SK-N-MC (cell line): ENCODE results near the gene CACNA2D4.

Experiments used
- EZH2 ChIP-seq: fragments of 200-600 bp; sonication (generic); IDR thresholded peaks from one replicate; pipeline ENCODE4 v1.6.1; 2017; ENCODE audit warnings: antibody characterized with exemption
- FOXP2 ChIP-seq: optimal IDR thresholded peaks from 2 replicates; pipeline ENCODE3; 2011; ENCODE audit warnings: mild to moderate bottlenecking, moderate library complexity; ENCODE audit not compliant: insufficient read depth; ENCODE audit errors: extremely low read length, control extremely low read depth
- POLR2AphosphoS5 ChIP-seq: IDR thresholded peaks from 2 replicates; pipeline ENCODE4 v1.6.1; 2012; ENCODE audit warnings: mild to moderate bottlenecking, low read depth, low read length, borderline replicate concordance

DNA sequence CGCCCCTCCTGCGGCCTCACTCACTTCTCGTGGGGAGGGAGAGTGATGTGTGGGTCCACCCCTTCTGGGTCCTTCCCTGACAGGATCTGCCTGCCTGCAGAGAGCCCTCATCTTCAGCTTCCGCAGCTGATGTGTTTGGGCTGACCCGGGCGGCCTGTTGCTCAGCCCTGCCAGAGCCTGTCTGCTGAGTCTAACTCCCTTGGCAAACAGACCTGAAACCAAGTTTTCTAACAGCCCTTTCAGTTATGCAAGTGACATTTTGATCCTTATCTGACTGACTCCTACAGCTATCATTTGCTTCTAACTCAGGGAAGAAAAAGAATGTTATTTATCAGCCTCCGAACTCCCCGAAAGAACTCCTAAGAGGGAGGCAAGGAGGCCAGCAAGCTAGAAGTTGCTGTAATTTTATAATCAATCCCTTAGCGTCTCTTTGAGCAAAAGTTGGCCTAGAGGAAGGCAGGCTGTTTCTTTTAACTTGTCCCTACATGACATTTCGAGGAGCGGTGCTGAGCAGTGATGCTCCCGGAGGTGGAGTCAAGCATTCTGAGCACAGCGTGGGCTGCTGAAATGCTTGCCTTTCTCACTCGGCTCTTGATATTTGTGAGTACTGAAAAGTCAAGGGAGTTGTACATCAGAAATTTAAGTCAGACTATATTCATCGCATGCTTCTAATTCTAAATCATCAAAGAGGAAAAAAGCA lies 31.5 kb upstream of the CACNA2D4 start:
- TF ChIP-seq POLR2AphosphoS5 (no peak), EZH2 (no peak), FOXP2 (no peak)
